KMS-11 (cell line): Measurements from ENCODE around the gene TTYH1.

Source experiments
- H2AFZ ChIP-seq: fragments of 200-600 bp; sonication (generic); 2 replicates; pipeline ENCODE4 v1.6.1; 2016; ENCODE audit warnings: antibody characterized with exemption, mixed run types, low read depth
- H3K27ac ChIP-seq: fragments of 200-600 bp; sonication (generic); 2 replicates; pipeline ENCODE4 v1.6.1; 2016; ENCODE audit warnings: mild to moderate bottlenecking, mixed run types
- H3K27me3 ChIP-seq: fragments of 200-600 bp; sonication (generic); 2 replicates; pipeline ENCODE4 v1.6.1; 2017; ENCODE audit warnings: mild to moderate bottlenecking, low read depth, mixed run types, moderate library complexity; ENCODE audit not compliant: insufficient read depth
- H3K36me3 ChIP-seq: fragments of 200-600 bp; sonication (generic); 2 replicates; pipeline ENCODE4 v1.6.1; 2017; ENCODE audit warnings: mild to moderate bottlenecking, mixed run types; ENCODE audit not compliant: insufficient read depth
- H3K4me1 ChIP-seq: fragments of 200-600 bp; sonication (generic); 2 replicates; pipeline ENCODE4 v1.6.1; 2016; ENCODE audit warnings: mild to moderate bottlenecking, low read depth, mixed run types; ENCODE audit not compliant: poor library complexity, severe bottlenecking
- H3K4me2 ChIP-seq: fragments of 200-600 bp; sonication (generic); 2 replicates; pipeline ENCODE4 v1.7.0; 2016; ENCODE audit warnings: mild to moderate bottlenecking, mixed run types
- H3K4me3 ChIP-seq: fragments of 200-600 bp; sonication (generic); IDR thresholded peaks from 2 replicates; pipeline ENCODE4 v1.6.1; 2017; ENCODE audit warnings: low read depth, low read length, mixed read lengths; ENCODE audit not compliant: insufficient read depth
- H3K79me2 ChIP-seq: fragments of 200-600 bp; sonication (generic); 2 replicates; pipeline ENCODE4 v1.6.1; 2016; ENCODE audit warnings: low read depth, mixed run types; ENCODE audit not compliant: insufficient read depth
- H3K9ac ChIP-seq: fragments of 200-600 bp; sonication (generic); 2 replicates; pipeline ENCODE4 v1.6.1; 2016; ENCODE audit warnings: mild to moderate bottlenecking, mixed run types
- H4K20me1 ChIP-seq: fragments of 200-600 bp; sonication (generic); 2 replicates; pipeline ENCODE4 v1.6.1; 2016; ENCODE audit warnings: mild to moderate bottlenecking, mixed run types; ENCODE audit not compliant: insufficient read depth
- TF ChIP-seq, protein P1 (sequence below): fragments of 200-600 bp; sonication (generic); conservative IDR thresholded peaks from 2 replicates; pipeline ENCODE4 v1.6.1; 2017; ENCODE audit warnings: low read depth, mild to moderate bottlenecking, antibody characterized with exemption, low read length, moderate library complexity, mixed read lengths

Gene TTYH1

DNA sequence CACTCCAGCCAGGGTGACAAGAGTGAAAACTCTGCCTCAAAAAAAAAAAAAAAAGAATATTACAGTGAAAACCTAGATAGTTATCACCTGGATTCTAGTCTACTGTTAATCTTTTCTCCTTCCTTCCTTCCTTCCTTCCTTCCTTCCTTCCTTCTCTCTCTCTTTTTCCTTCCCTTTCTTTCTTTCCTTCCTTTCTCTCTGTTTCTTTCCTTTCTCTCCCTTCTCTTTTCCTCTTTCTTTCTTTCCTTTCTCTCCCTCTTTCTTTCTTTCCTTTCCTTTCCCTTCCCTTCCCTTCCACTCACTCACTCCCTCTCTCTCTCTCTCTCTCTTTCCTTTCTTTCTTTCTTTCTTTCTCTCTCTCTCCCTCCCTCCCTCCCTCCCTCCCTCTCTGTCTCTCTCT lies 9.6 kb upstream of the TTYH1 start:
- TF ChIP-seq, protein P1, sequence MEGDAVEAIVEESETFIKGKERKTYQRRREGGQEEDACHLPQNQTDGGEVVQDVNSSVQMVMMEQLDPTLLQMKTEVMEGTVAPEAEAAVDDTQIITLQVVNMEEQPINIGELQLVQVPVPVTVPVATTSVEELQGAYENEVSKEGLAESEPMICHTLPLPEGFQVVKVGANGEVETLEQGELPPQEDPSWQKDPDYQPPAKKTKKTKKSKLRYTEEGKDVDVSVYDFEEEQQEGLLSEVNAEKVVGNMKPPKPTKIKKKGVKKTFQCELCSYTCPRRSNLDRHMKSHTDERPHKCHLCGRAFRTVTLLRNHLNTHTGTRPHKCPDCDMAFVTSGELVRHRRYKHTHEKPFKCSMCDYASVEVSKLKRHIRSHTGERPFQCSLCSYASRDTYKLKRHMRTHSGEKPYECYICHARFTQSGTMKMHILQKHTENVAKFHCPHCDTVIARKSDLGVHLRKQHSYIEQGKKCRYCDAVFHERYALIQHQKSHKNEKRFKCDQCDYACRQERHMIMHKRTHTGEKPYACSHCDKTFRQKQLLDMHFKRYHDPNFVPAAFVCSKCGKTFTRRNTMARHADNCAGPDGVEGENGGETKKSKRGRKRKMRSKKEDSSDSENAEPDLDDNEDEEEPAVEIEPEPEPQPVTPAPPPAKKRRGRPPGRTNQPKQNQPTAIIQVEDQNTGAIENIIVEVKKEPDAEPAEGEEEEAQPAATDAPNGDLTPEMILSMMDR: no peak
- Histone ChIP-seq H3K27me3 (peaks cover 14% of the 10 kb centered on the region), H3K9ac (no peak overlapping the region)

DNA sequence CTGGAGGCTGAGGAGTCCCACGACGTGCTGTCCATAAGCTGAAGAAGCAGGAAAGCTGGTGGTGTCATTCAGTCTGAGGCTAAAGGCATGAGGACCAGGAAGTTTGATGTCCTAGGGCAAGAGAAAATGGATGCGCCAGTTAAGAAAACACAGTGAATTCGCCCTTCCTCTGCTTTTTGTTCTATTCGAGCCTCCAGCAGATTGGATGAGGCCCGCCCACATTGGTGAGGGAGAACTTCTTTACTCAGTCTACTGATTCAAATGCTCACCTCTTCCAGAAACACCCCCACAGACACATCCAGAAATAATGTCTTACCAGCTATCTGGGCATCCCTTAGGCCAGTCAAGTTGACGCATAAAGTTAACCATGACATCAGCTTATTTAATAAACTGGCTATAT lies 7.5 kb upstream of the TTYH1 start:
- Histone ChIP-seq H3K36me3 (no peaks in the 10 kb centered on the region), H2AFZ (no peak overlapping the region), H3K27me3 (peaks cover 10% of the 10 kb centered on the region), H3K4me2 (no peak overlapping the region), H3K79me2 (no peaks in the 10 kb centered on the region), H4K20me1 (no peaks in the 10 kb centered on the region), H3K4me3 (no peak overlapping the region), H3K9ac (no peak overlapping the region), H3K4me1 (no peaks in the 10 kb centered on the region), H3K27ac (no peak overlapping the region)
- TF ChIP-seq, protein P1: no peak

More for the DNA sequence above, 9.6 kb upstream of the TTYH1 start:
- Histone ChIP-seq H3K27ac (no peak overlapping the region), H3K36me3 (no peaks in the 10 kb centered on the region), H3K4me2 (no peak overlapping the region), H4K20me1 (no peaks in the 10 kb centered on the region), H3K4me1 (no peaks in the 10 kb centered on the region), H2AFZ (no peak overlapping the region), H3K79me2 (no peaks in the 10 kb centered on the region), H3K4me3 (no peak overlapping the region)

DNA sequence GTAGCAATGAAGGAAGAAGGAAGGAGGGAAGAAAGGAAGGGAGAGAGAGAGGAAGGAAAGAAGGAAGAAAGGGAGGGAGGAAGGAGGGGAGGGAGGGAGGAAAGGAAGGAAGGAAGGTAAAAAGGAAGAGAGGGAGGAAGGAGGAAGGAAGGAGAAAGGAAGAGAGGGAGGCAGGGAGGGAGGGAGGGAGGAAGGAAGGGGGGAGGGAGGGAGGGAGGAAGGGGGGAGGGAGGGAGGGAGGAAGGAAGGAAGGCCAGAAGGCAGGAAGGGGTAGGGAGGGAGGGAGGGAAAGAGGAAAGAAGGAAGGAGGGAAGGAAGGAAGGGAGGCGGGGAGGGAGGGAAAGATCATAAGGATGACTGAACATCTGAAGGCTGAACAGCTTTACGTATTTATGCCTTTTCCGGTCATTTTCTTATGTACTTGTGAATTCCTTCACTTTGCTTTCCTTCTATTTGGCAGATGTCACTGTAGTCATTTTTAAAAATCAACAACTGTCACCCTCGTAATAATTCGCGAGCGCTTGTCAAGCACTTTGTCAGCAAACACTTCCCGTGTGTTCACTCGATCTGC lies 6.7 kb upstream of the TTYH1 start:
- H2AFZ ChIP-seq: no peak overlapping the region
- no peaks in the 10 kb centered on the region for H4K20me1 ChIP-seq
- no peak overlapping the region for H3K9ac ChIP-seq
- TF ChIP-seq, protein P1: no peak
- H3K4me1 ChIP-seq: no peaks in the 10 kb centered on the region
- no peak overlapping the region for H3K4me3 ChIP-seq
- H3K79me2 ChIP-seq: no peaks in the 10 kb centered on the region
- H3K36me3 ChIP-seq: no peaks in the 10 kb centered on the region
- H3K27ac ChIP-seq: no peak overlapping the region
- peaks cover 10% of the 10 kb centered on the region for H3K27me3 ChIP-seq
- no peak overlapping the region for H3K4me2 ChIP-seq

DNA sequence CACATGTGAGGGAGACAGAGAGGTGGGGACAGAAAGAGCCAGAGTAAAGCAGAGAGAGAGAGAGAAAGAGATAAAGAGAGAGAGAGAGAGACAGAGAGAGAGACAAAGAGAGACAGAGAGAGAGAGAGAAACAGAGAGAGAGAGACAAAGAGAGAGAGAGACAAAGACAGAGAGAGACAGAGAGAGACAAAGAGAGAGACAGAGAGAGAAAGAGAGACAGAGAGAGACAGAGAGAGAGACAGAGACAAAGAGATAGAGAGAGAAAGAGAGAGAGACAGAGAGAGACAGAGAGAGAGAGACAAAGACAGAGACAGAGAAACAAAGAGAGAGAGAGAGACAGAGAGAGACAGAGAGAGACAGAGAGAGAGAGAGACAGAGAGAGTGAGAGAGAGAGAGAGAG lies 4.2 kb upstream of the TTYH1 start:
- no peak overlapping the region for H3K27ac ChIP-seq
- no peak overlapping the region for H3K4me3 ChIP-seq
- no peaks in the 10 kb centered on the region for H4K20me1 ChIP-seq
- H3K4me2 ChIP-seq: no peak overlapping the region
- TF ChIP-seq, protein P1: no peak
- peaks cover 2% of the 10 kb centered on the region; the same call in 1 of the 2 replicates for H3K27me3 ChIP-seq
- no peaks in the 10 kb centered on the region for H3K36me3 ChIP-seq
- H2AFZ ChIP-seq: no peak overlapping the region
- no peak overlapping the region for H3K9ac ChIP-seq
- no peaks in the 10 kb centered on the region for H3K4me1 ChIP-seq
- no peaks in the 10 kb centered on the region for H3K79me2 ChIP-seq
